NB4 (cell line): ENCODE measurements around the gene ANO1.

Experiments used
- DNase-seq: peaks from one replicate; pipeline ENCODE4 v3.0.0; 2010; ENCODE audit warnings: low read depth
- H3K4me3 ChIP-seq: one replicate; pipeline ENCODE4 v1.5.1; 2011; ENCODE audit warnings: mild to moderate bottlenecking, low read depth, low read length, moderate library complexity
- MAX ChIP-seq: IDR thresholded peaks from 2 replicates; pipeline ENCODE4 v1.6.1; 2011; ENCODE audit warnings: low read depth, low read length
- MYC ChIP-seq: IDR thresholded peaks from 2 replicates; pipeline ENCODE4 v1.6.1; 2011; ENCODE audit warnings: low read depth, low read length
- POLR2A ChIP-seq: IDR thresholded peaks from 2 replicates; pipeline ENCODE4 v1.6.1; 2011; ENCODE audit warnings: mild to moderate bottlenecking; ENCODE audit not compliant: insufficient read length; ENCODE audit errors: extremely low read depth
- TF ChIP-seq, protein P1 (sequence below): IDR thresholded peaks from one replicate; pipeline ENCODE4 v1.5.1; 2012; ENCODE audit warnings: low read depth, low read length

ANO1 gene

DNA sequence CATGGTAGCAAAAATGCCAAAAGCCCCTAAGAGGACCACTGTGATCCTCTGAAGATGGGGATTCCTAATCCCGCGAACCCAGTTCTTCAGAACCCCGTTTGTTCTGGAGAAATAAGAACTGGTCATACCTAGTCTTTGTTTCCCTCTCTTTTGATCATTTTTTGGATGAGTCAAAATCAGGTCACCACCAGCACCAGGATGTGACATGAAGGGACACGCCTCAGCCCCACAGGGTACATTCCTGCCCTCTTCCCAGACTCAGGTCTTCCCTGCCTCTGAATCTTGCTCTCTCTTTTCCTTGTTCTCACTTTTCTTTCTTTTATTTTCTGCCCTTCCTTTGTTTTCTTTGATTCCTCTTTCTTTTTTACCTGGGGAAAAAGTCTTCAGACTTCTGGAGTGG is 14.6 kb upstream of the ANO1 start:
- no peak for DNase-seq
- TF ChIP-seq MAX = no peak
- no peak for TF ChIP-seq MYC
- TF ChIP-seq, protein P1, sequence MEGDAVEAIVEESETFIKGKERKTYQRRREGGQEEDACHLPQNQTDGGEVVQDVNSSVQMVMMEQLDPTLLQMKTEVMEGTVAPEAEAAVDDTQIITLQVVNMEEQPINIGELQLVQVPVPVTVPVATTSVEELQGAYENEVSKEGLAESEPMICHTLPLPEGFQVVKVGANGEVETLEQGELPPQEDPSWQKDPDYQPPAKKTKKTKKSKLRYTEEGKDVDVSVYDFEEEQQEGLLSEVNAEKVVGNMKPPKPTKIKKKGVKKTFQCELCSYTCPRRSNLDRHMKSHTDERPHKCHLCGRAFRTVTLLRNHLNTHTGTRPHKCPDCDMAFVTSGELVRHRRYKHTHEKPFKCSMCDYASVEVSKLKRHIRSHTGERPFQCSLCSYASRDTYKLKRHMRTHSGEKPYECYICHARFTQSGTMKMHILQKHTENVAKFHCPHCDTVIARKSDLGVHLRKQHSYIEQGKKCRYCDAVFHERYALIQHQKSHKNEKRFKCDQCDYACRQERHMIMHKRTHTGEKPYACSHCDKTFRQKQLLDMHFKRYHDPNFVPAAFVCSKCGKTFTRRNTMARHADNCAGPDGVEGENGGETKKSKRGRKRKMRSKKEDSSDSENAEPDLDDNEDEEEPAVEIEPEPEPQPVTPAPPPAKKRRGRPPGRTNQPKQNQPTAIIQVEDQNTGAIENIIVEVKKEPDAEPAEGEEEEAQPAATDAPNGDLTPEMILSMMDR = no peak
- no peak overlapping the region for H3K4me3 ChIP-seq

DNA sequence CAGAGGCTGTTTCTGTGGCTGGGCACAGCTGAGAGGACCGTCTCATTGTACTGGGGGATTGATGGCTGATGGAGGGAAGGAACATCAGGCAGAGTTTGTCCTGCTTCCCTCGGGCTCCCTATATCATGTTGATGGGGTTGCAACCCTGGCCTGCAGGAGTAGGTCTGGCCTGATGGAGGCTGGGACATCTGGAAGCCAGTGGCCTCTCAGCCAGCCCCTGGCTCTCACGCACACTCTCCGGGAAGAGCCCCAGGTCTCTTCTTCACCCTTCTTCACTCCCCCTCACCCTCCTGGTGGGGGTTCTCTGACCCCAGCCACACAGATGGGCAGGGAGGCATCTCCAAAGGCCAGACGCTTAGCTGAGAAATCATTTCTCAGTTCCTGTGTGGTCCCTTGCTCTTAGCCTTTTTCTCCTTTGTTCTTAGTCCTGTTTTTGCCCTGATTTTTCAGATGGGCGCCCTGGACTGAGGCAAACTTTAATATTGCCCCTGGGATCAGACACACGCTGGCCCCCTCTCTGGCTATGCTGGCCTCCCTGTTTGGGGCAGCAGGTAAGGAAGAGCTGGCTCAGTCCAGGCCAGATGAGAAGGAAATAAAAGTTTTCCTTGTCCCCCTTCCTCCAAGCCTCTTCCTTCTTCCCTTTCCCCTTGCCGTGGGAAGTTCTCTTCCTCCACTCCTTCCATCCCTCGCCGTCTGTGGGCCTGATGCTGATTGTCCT is 13.9 kb upstream of the ANO1 start:
- H3K4me3 ChIP-seq = no peak overlapping the region
- TF ChIP-seq MYC = no peak
- no peak for TF ChIP-seq MAX
- TF ChIP-seq, protein P1 = no peak
- no peak for TF ChIP-seq POLR2A
- DNase-seq = no peak

- TF ChIP-seq POLR2A = no peak
- TF ChIP-seq, protein P1 = no peak
- TF ChIP-seq MYC = no peak
- no peak for TF ChIP-seq MAX
- DNase-seq = no peak
- no peak overlapping the region for H3K4me3 ChIP-seq
These were observed 13.3 kb upstream of the ANO1 start for GRCh38 chr11:70064726-70065317.

DNA sequence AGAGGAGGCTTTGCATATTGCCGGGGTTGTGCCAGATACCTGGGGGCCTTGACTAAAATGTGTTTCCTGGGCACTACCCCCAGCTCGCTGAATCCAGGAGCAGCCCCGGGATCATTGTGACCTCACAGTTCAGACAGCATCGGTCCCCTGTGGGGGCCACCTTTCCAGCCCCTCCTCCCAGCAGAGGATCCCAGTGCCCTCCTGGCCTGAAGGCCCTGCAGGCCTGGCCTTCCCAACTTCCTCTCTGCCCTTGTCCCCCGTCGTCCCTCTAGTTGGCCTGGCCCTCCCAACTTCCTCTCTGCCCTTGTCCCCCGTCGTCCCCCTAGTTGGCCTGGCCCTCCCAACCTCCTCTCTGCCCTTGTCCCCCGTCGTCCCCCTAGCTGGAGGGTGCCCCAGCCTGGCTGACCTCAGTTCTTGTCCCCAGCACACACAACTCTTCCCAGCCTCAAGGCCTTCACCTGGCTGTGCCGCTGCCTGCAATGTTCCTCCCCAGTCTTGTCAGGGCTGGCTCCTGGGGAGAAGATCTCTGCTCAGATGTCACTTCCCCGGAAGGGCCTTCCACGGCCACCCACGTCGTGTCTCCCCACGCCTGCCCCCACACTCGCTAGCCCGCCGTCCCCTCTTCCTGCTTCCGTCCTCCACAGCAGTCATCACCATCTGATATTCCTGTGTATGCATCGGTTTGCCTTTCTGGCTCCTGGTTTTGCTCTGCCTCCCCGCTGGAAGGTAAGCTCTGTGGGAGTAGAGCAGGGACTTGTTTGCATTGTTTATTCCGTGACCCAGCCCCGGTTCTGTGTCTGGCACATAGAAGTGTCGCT is 12.6 kb upstream of the ANO1 start:
- DNase-seq = no peak
- TF ChIP-seq MAX (no peak), MYC (no peak), POLR2A (no peak)
- TF ChIP-seq, protein P1 = no peak
- H3K4me3 ChIP-seq = no peak overlapping the region

DNA sequence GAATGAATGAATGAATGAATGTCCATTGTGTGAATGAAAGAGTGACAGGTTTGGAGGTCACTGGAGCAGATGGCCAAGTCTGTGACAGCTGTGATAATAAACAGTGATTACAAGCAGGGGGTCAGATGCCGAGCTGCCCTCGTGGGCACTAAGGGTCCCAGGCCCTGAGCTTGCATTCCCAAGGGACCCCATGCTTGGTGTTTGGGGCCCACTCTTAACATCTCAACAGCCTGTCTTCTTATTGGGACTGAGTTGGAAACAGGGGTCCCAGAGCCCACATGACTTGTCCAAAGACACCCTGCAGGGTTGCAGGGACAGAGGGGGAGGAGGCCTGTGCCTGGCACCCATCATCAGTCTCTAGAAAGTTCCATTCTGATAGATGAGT is 12.0 kb upstream of the ANO1 start:
- no peak for DNase-seq
- no peak for TF ChIP-seq MYC
- TF ChIP-seq MAX = no peak
- TF ChIP-seq, protein P1 = no peak
- no peak for TF ChIP-seq POLR2A
- no peak overlapping the region for H3K4me3 ChIP-seq
